Kidney (tissue), 14 donors: Measurements from ENCODE around the gene HECW1. TPM values are rescaled to one million over a fixed set of nuclear protein-coding genes. Genes with fewer than 3 reads are reported as not detected.

ENCODE experiments used
- DNase-seq, 5 donors: peaks; one replicate each; pipeline ENCODE4 v3.0.0-alpha.2; 2013 to 2020
- FAIRE-seq: peaks from 2 replicates; lab custom pipeline; 2012; peaks lifted over from hg19 to GRCh38; lab: Jason Lieb, UNC
- H3K27ac ChIP-seq, 2 donors: one replicate each; pipeline ENCODE4 v1.7.0; 2013; ENCODE audit warnings: low read depth in 2 of 2, low read length in 2 of 2, inconsistent platforms in 1 of 2
- H3K27me3 ChIP-seq: one replicate; pipeline ENCODE4 v1.7.1; 2013; ENCODE audit warnings: low read length, inconsistent platforms; ENCODE audit not compliant: control insufficient read depth, insufficient read depth
- H3K36me3 ChIP-seq, 3 donors: one replicate each; pipeline versions ENCODE4 v1.7.0 to v1.7.1; 2013; ENCODE audit warnings: low read length in 3 of 3, control low read depth in 1 of 3, inconsistent platforms in 1 of 3; ENCODE audit not compliant: insufficient read depth in 3 of 3, control insufficient read depth in 2 of 3
- H3K4me1 ChIP-seq, 3 donors: one replicate each; pipeline versions ENCODE4 v1.7.0 to v1.7.1; 2013; ENCODE audit warnings: low read length in 3 of 3, inconsistent platforms in 1 of 3, low read depth in 1 of 3; ENCODE audit not compliant: control insufficient read depth in 2 of 3, insufficient read depth in 2 of 3
- H3K4me3 ChIP-seq, 3 donors: one replicate each; pipeline versions ENCODE4 v1.7.0 to v1.8.1; 2013; ENCODE audit warnings: low read length in 3 of 3, control low read depth in 1 of 3, inconsistent platforms in 1 of 3
- H3K9ac ChIP-seq, 3 donors: one replicate each; pipeline versions ENCODE4 v1.7.0 to v1.7.1; 2013; ENCODE audit warnings: low read length in 3 of 3, control low read depth in 1 of 3, inconsistent platforms in 1 of 3
- H3K9me3 ChIP-seq, 3 donors: one replicate each; pipeline versions ENCODE4 v1.7.0 to v1.7.1; 2013; ENCODE audit warnings: low read length in 3 of 3, control low read depth in 1 of 3, inconsistent platforms in 1 of 3; ENCODE audit not compliant: control insufficient read depth in 2 of 3, insufficient read depth in 1 of 3
- CTCF ChIP-seq: IDR thresholded peaks from 3 replicates; pipeline ENCODE4 v1.5.1; 2012; ENCODE audit warnings: mild to moderate bottlenecking, moderate library complexity, borderline replicate concordance; ENCODE audit not compliant: insufficient read depth; ENCODE audit errors: extremely low read depth
- intact Hi-C: fragments of 100-400 bp; cut with DNase I; formaldehyde crosslinking; loops from one replicate; pipeline ENCODE4 v1.11.1; 2022
- polyA plus RNA-seq: library from polyadenylated mRNA; stranded (reverse); fragments of 350-450 nt; fragmentation: Illumina TruSeq; extraction: RNeasy Lipid Tissue Mini Kit (QIAGEN cat#74804); gene quantifications from one replicate; pipeline ENCODE4 v1.2.3, GENCODE V29; 2014; ENCODE audit warnings: low read depth, low replicate concordance; ENCODE audit not compliant: insufficient read depth
- total RNA-seq: library from RNA; stranded (reverse); fragmentation: NEBNext Ultra II Directional; extraction: Animal tissue kit (Norgen Biotek cat#: 25700); gene quantifications from one replicate; pipeline ENCODE4 v1.2.1, GENCODE V29; 2021
- donor health status: control.
- donor health status: control.
- donor health status: control.
- donor health status: control.
- donor health status: control.
- donor health status: DM: yes; HTN: yes; CAD: no.
- donor health status: Normal renal cell carcinoma (clear cell type).

The HECW1 gene
- total and polyA plus RNA-seq, 2 donors from 2014 or later = 0.50 to 7.5 TPM

- Histone ChIP-seq H3K36me3 (no peaks in the 10 kb centered on the region), H3K27ac (no peak overlapping the region), H3K9me3 (no peaks in the 10 kb centered on the region), H3K4me3 (no peak overlapping the region), H3K9ac (no peak overlapping the region), H3K4me1 (no peaks in the 10 kb centered on the region), H3K27me3 (no peaks in the 10 kb centered on the region)
- intact Hi-C loops = no loop called here
- DNase-seq (no peak), FAIRE-seq (no peak)
- TF ChIP-seq CTCF = no peak
Measured at GRCh38 chr7:43234073-43234472, 121.6 kb downstream of the HECW1 start.

- intact Hi-C loops = no loop called here
- Histone ChIP-seq H3K9ac (no peak overlapping the region), H3K9me3 (no peaks in the 10 kb centered on the region), H3K27me3 (no peaks in the 10 kb centered on the region), H3K4me1 (no peaks in the 10 kb centered on the region), H3K27ac (no peak overlapping the region), H3K36me3 (no peaks in the 10 kb centered on the region), H3K4me3 (no peak overlapping the region)
- FAIRE-seq (no peak), DNase-seq (no peak)
- TF ChIP-seq CTCF = no peak
Measured at GRCh38 chr7:43234968-43235367, 122.5 kb downstream of the HECW1 start.

- H3K4me3 ChIP-seq = no peak overlapping the region
- no peaks in the 10 kb centered on the region for H3K27me3 ChIP-seq
- H3K9me3 ChIP-seq = no peaks in the 10 kb centered on the region
- H3K9ac ChIP-seq = no peak overlapping the region
- no peak overlapping the region for H3K27ac ChIP-seq
- intact Hi-C loops = no loop called here
- FAIRE-seq = no peak
- no peak for DNase-seq
- no peaks in the 10 kb centered on the region for H3K36me3 ChIP-seq
- no peak for TF ChIP-seq CTCF
- no peaks in the 10 kb centered on the region for H3K4me1 ChIP-seq
Measured at GRCh38 chr7:43240565-43240964, 128.1 kb downstream of the HECW1 start.

- Histone ChIP-seq H3K36me3 (no peaks in the 10 kb centered on the region), H3K9me3 (no peaks in the 10 kb centered on the region), H3K27ac (no peak overlapping the region), H3K27me3 (no peaks in the 10 kb centered on the region), H3K4me1 (no peaks in the 10 kb centered on the region), H3K4me3 (no peak overlapping the region), H3K9ac (no peak overlapping the region)
- DNase-seq (no peak), FAIRE-seq (no peak)
- no peak for TF ChIP-seq CTCF
- intact Hi-C loops = no loop called here
Measured at GRCh38 chr7:43242628-43243255, 130.3 kb downstream of the HECW1 start.
